Naive thymus-derived CD4-positive, alpha-beta T cell (primary cell): ENCODE measurements around the gene SLC7A6OS. TPM values are rescaled to one million over a fixed set of nuclear protein-coding genes. Genes with fewer than 3 reads are reported as not detected.
"Not testable (repeated sequence)": the region's sequence is repeated elsewhere in the genome, so short reads cannot be mapped to it uniquely, and the experiment has no call there.

Experiments used
- ATAC-seq: fragments of 150-1000 bp; cut with Tn5 transposase; 2 replicates; pipeline ENCODE4 v1.10.0; 2021; ENCODE audit warnings: mild to moderate bottlenecking, moderate library complexity
- CTCF ChIA-PET: fragments of 350-600 bp; sonication (Branson Sonifier 250); formaldehyde crosslinking; loops from one replicate; lab custom pipeline; 2021; ENCODE audit warnings: antibody characterized with exemption; lab: Charles Lee
- POLR2A ChIA-PET: fragments of 350-600 bp; sonication (Branson Sonifier 250); formaldehyde crosslinking; loops from one replicate; lab custom pipeline; 2021; ENCODE audit warnings: antibody characterized with exemption, inconsistent platforms; lab: Charles Lee
- DNase-seq, 9 donors: peaks; one replicate each; pipeline versions ENCODE4 v3.0.0 to v3.0.0-alpha.2; 2020 to 2022; ENCODE audit warnings: mixed read lengths in 1 of 9
- H3K27ac ChIP-seq: one replicate; pipeline ENCODE4 v1.7.0; 2013; ENCODE audit warnings: mild to moderate bottlenecking, low read depth, low read length, moderate library complexity
- H3K27me3 ChIP-seq, 2 donors: one replicate each; pipeline ENCODE4 v1.7.0; 2013; ENCODE audit warnings: low read length in 2 of 2, mild to moderate bottlenecking in 2 of 2, moderate library complexity in 2 of 2; ENCODE audit not compliant: control insufficient read depth in 2 of 2, insufficient read depth in 2 of 2
- H3K36me3 ChIP-seq, 3 experiments: 1 replicate in 2 of 3; 2 replicates in 1 of 3; pipeline ENCODE4 v1.7.0; 2013; ENCODE audit warnings: low read length in 3 of 3, mild to moderate bottlenecking in 3 of 3, moderate library complexity in 1 of 3; ENCODE audit not compliant: insufficient read depth in 3 of 3, control insufficient read depth in 2 of 3
- H3K4me1 ChIP-seq, 2 donors: one replicate each; pipeline ENCODE4 v1.7.0; 2013; ENCODE audit warnings: low read length in 2 of 2, mild to moderate bottlenecking in 2 of 2, moderate library complexity in 1 of 2; ENCODE audit not compliant: control insufficient read depth in 2 of 2, insufficient read depth in 2 of 2
- H3K4me3 ChIP-seq: 2 replicates; pipeline ENCODE4 v1.7.0; 2013; ENCODE audit warnings: mild to moderate bottlenecking, low read length
- H3K9me3 ChIP-seq, 3 experiments: 1 replicate in 2 of 3; 2 replicates in 1 of 3; pipeline ENCODE4 v1.7.0; 2013; ENCODE audit warnings: low read length in 3 of 3; ENCODE audit not compliant: control insufficient read depth in 2 of 3
- H3K27ac Mint-ChIP-seq, 9 donors: one replicate each; pipeline ENCODE4 v1.8.0; 2020 to 2022; ENCODE audit warnings: mixed read lengths in 9 of 9, mild to moderate bottlenecking in 8 of 9, moderate library complexity in 5 of 9, inconsistent platforms in 2 of 9
- H3K27me3 Mint-ChIP-seq, 5 donors: one replicate each; pipeline ENCODE4 v1.8.0; 2021 to 2022; ENCODE audit warnings: mixed read lengths in 5 of 5, mild to moderate bottlenecking in 1 of 5
- H3K36me3 Mint-ChIP-seq, 5 donors: one replicate each; pipeline ENCODE4 v1.8.0; 2020 to 2022; ENCODE audit warnings: mixed read lengths in 5 of 5, mild to moderate bottlenecking in 3 of 5, inconsistent platforms in 1 of 5
- H3K4me1 Mint-ChIP-seq, 7 donors: one replicate each; pipeline ENCODE4 v1.8.0; 2020 to 2022; ENCODE audit warnings: mixed read lengths in 7 of 7, mild to moderate bottlenecking in 3 of 7, inconsistent platforms in 1 of 7
- H3K4me3 Mint-ChIP-seq, 10 donors: one replicate each; pipeline ENCODE4 v1.8.0; 2020 to 2022; ENCODE audit warnings: mild to moderate bottlenecking in 10 of 10, mixed read lengths in 10 of 10, moderate library complexity in 6 of 10, inconsistent platforms in 2 of 10
- H3K9me3 Mint-ChIP-seq, 11 donors: one replicate each; pipeline ENCODE4 v1.8.0; 2020 to 2022; ENCODE audit warnings: mixed read lengths in 11 of 11, mild to moderate bottlenecking in 4 of 11, inconsistent platforms in 1 of 11, moderate library complexity in 1 of 11
- intact Hi-C, 2 donors: fragments of 100-400 bp; cut with micrococcal nuclease; formaldehyde crosslinking; loops; one replicate each; pipeline ENCODE4 v1.15.1; 2023
- polyA plus RNA-seq, 2 donors: library from polyadenylated mRNA; unstranded; fragments of 300-500 nt; fragmentation: Illumina TruSeq; gene quantifications; one replicate each; pipeline ENCODE4 v1.2.3, GENCODE V29; 2021
- total RNA-seq, 6 experiments: library from RNA in 5 of 6; stranded (reverse) in 5 of 6; gene quantifications; 1 replicate in 5 of 6; 2 replicates in 1 of 6; pipeline ENCODE4 v1.2.3 and lab custom pipeline; 2021 to 2026

The SLC7A6OS gene
- total and polyA plus RNA-seq, 7 experiments from 2014 or later = 22.1 to 50.3 (median 34.8) TPM

- no peak for DNase-seq
- no peak for ATAC-seq
- Histone ChIP-seq H3K27ac (peak overlapping the region; percentile 68), H3K27me3 (no peaks in the 10 kb centered on the region), H3K36me3 (peaks cover 0 to 38% (median 5%) of the 10 kb centered on the region in 3 experiments), H3K9me3 (no peaks in the 10 kb centered on the region), H3K4me1 (peaks cover 82 to 89% of the 10 kb centered on the region in 2 donors), H3K4me3 (no peak overlapping the region)
- Mint-ChIP-seq H3K4me1 (peaks cover 74 to 100% (median 93%) of the 10 kb centered on the region in 7 donors), H3K9me3 (peaks cover 0 to 4% (median 0%) of the 10 kb centered on the region in 11 donors), H3K4me3 (peak overlapping the region; percentile 43 to 87 (median 68)), H3K36me3 (peaks cover 15 to 59% (median 44%) of the 10 kb centered on the region in 5 donors), H3K27ac (peak overlapping the region; percentile 84 to 95 (median 90)), H3K27me3 (no peaks in the 10 kb centered on the region)
- POLR2A ChIA-PET = interaction anchor here (0.7 to 13.7 kb wide), 4 partner anchors 10 to 288 kb away, joined by 3 to 531 read pairs (median 66); partner anchors contain the start of genes PRMT7, SLC7A6 and SLC7A6OS
- intact Hi-C loops = loop anchor here (1.0 to 10.0 kb wide), 4 partner anchors 9 to 724 kb away; partner anchors contain the start of gene CTCF (in 1 of the 2)
- CTCF ChIA-PET = interaction anchor here (0.6 to 27.4 kb wide), 7 partner anchors 13 to 47 kb away, joined by 3 to 317 read pairs (median 5); partner anchors contain the start of genes PRMT7, SLC7A6 and SLC7A6OS
These were observed 21.5 kb downstream of the SLC7A6OS start for GRCh38 chr16:68289202-68289601.

GRCh38 chr16:68288796-68289195, 21.9 kb downstream of the SLC7A6OS start:
- not testable (repeated sequence) for H3K4me3 ChIP-seq, H3K27me3 ChIP-seq, H3K9me3 ChIP-seq, H3K27me3 Mint-ChIP-seq, ATAC-seq, DNase-seq, H3K9me3 Mint-ChIP-seq
- H3K27ac Mint-ChIP-seq = peak overlapping the region; percentile 84 to 95 (median 91)
- intact Hi-C loops = loop anchor here (1.0 to 10.0 kb wide), 4 partner anchors 10 to 724 kb away; partner anchors contain the start of gene CTCF (in 1 of the 2)
- Histone ChIP-seq H3K27ac (peak overlapping the region; percentile 68), H3K4me1 (peaks cover 86 to 93% of the 10 kb centered on the region in 2 donors), H3K36me3 (peaks cover 0 to 34% (median 5%) of the 10 kb centered on the region in 3 experiments)
- ChIA-PET POLR2A (interaction anchor here (0.7 to 13.7 kb wide), 4 partner anchors 10 to 287 kb away, joined by 3 to 531 read pairs (median 66); partner anchors contain the start of genes PRMT7, SLC7A6 and SLC7A6OS), CTCF (interaction anchor here (0.6 to 27.4 kb wide), 9 partner anchors 11 to 129 kb away, joined by 3 to 317 read pairs (median 4); partner anchors contain the start of genes PRMT7, SLC7A6 and SLC7A6OS)
- H3K36me3 Mint-ChIP-seq = peaks cover 15 to 59% (median 42%) of the 10 kb centered on the region in 5 donors
- peaks cover 76 to 100% (median 94%) of the 10 kb centered on the region in 7 donors for H3K4me1 Mint-ChIP-seq
- H3K4me3 Mint-ChIP-seq = peak overlapping the region in 9 of 10 donors; percentile 11 to 87 (median 78)

- no peaks in the 10 kb centered on the region for H3K9me3 ChIP-seq
- Mint-ChIP-seq H3K4me1 (peaks cover 77 to 100% (median 94%) of the 10 kb centered on the region in 7 donors), H3K27me3 (no peaks in the 10 kb centered on the region), H3K9me3 (peaks cover 0 to 4% (median 0%) of the 10 kb centered on the region in 11 donors), H3K4me3 (peak overlapping the region; percentile 72 to 93 (median 84)), H3K27ac (peak overlapping the region; percentile 84 to 92 (median 90)), H3K36me3 (peaks cover 12 to 60% (median 37%) of the 10 kb centered on the region in 5 donors)
- peaks cover 0 to 29% (median under 1%) of the 10 kb centered on the region in 3 experiments for H3K36me3 ChIP-seq
- peak overlapping the region; percentile 68 for H3K27ac ChIP-seq
- no peak overlapping the region for H3K4me3 ChIP-seq
- POLR2A ChIA-PET = interaction anchor here (0.6 to 13.7 kb wide), 5 partner anchors 8 to 362 kb away, joined by 3 to 531 read pairs (median 43); partner anchors contain the start of genes PRMT7, SLC7A6 and SLC7A6OS
- CTCF ChIA-PET = interaction anchor here (0.7 to 27.4 kb wide), 7 partner anchors 12 to 129 kb away, joined by 3 to 317 read pairs (median 4); partner anchors contain the start of gene SLC7A6
- ATAC-seq (no peak), DNase-seq (no peak)
- H3K27me3 ChIP-seq = no peaks in the 10 kb centered on the region
- H3K4me1 ChIP-seq = peaks cover 91 to 95% of the 10 kb centered on the region in 2 donors
- intact Hi-C loops = loop anchor here in 1 of 2 donors (10.0 kb wide), 1 partner anchor 723 kb away; the partner anchor contains the start of gene CTCF
These were observed 22.5 kb downstream of the SLC7A6OS start for GRCh38 chr16:68288252-68288650.

- H3K9me3 Mint-ChIP-seq = peaks cover 0 to 4% (median 0%) of the 10 kb centered on the region in 11 donors
- H3K4me3 ChIP-seq = peak overlapping the region; percentile 5
- H3K27ac ChIP-seq = peak overlapping the region; percentile 68
- peak overlapping the region; percentile 72 to 93 (median 84) for H3K4me3 Mint-ChIP-seq
- ATAC-seq (peak; percentile 58), DNase-seq (peak in 7 of 9 donors; percentile 54 to 71 (median 61))
- ChIA-PET POLR2A (interaction anchor here (0.6 to 13.7 kb wide), 6 partner anchors 9 to 362 kb away, joined by 3 to 531 read pairs (median 23); partner anchors contain the start of genes PRMT7, SLC7A6 and SLC7A6OS), CTCF (interaction anchor here (0.8 to 27.4 kb wide), 6 partner anchors 11 to 41 kb away, joined by 3 to 317 read pairs (median 4); partner anchors contain the start of gene SLC7A6)
- H3K4me1 Mint-ChIP-seq = peaks cover 83 to 100% (median 94%) of the 10 kb centered on the region in 7 donors
- H3K36me3 ChIP-seq = peaks cover 0 to 28% (median 0%) of the 10 kb centered on the region in 3 experiments
- H3K9me3 ChIP-seq = no peaks in the 10 kb centered on the region
- H3K27me3 ChIP-seq = no peaks in the 10 kb centered on the region
- peaks cover 12 to 60% (median 37%) of the 10 kb centered on the region in 5 donors for H3K36me3 Mint-ChIP-seq
- intact Hi-C loops = loop anchor here in 1 of 2 donors (1.0 to 10.0 kb wide), 3 partner anchors 11 to 723 kb away; partner anchors contain the start of genes CTCF and SLC7A6OS
- H3K27me3 Mint-ChIP-seq = no peaks in the 10 kb centered on the region
- peaks cover 92 to 96% of the 10 kb centered on the region in 2 donors for H3K4me1 ChIP-seq
- peak overlapping the region; percentile 84 to 92 (median 90) for H3K27ac Mint-ChIP-seq
These were observed 23.2 kb downstream of the SLC7A6OS start for GRCh38 chr16:68287276-68288251.

GRCh38 chr16:68286153-68287074, 24.3 kb downstream of the SLC7A6OS start:
- peak overlapping the region; percentile 78 to 93 (median 84) for H3K4me3 Mint-ChIP-seq
- ATAC-seq (peak; percentile 69), DNase-seq (peak in 7 of 9 donors; percentile 58 to 76 (median 72))
- Histone ChIP-seq H3K9me3 (no peaks in the 10 kb centered on the region), H3K36me3 (peaks cover 0 to 18% (median 0%) of the 10 kb centered on the region in 3 experiments), H3K27me3 (no peaks in the 10 kb centered on the region), H3K27ac (peak overlapping the region; percentile 68), H3K4me1 (peaks cover 80 to 98% of the 10 kb centered on the region in 2 donors), H3K4me3 (peak overlapping the region; percentile 62)
- H3K36me3 Mint-ChIP-seq = peaks cover 16 to 62% (median 35%) of the 10 kb centered on the region in 5 donors
- intact Hi-C loops = loop anchor here (1.0 to 10.0 kb wide), 7 partner anchors 10 to 722 kb away; partner anchors contain the start of genes SLC7A6OS (in 2 of the 2), CTCF (in 1 of the 2), SLC7A6 (in 1 of the 2) and SMPD3 (in 1 of the 2)
- H3K9me3 Mint-ChIP-seq = peaks cover 0 to 4% (median 0%) of the 10 kb centered on the region in 11 donors
- peaks cover 85 to 100% (median 94%) of the 10 kb centered on the region in 7 donors for H3K4me1 Mint-ChIP-seq
- peak overlapping the region; percentile 84 to 92 (median 90) for H3K27ac Mint-ChIP-seq
- CTCF ChIA-PET = interaction anchor here (0.6 to 27.4 kb wide), 8 partner anchors 8 to 41 kb away, joined by 3 to 317 read pairs (median 10); partner anchors contain the start of gene SLC7A6
- no peaks in the 10 kb centered on the region for H3K27me3 Mint-ChIP-seq
- POLR2A ChIA-PET = interaction anchor here (0.7 to 13.7 kb wide), 10 partner anchors 8 to 43 kb away, joined by 3 to 531 read pairs (median 8); partner anchors contain the start of genes PLA2G15, PRMT7, SLC7A6 and SLC7A6OS
